Heart left ventricle (tissue), 16 donors: ENCODE measurements around the gene ANKRD63. TPM values are rescaled to one million over a fixed set of nuclear protein-coding genes. Genes with fewer than 3 reads are reported as not detected.

Source experiments
- ATAC-seq, 4 donors: fragments of 200-7000 bp; cut with Tn5 transposase; one replicate each; pipeline ENCODE4 v1.9.1; 2020 to 2022; ENCODE audit warnings: moderate library complexity in 4 of 4, mild to moderate bottlenecking in 3 of 4, moderate number of reproducible peaks in 1 of 4
- DNase-seq, 5 donors: peaks; one replicate each; pipeline ENCODE4 v3.0.0-alpha.2; 2020
- H3K27ac ChIP-seq, 12 donors: fragments of 200-600 bp; sonication (generic) in 4 of 12; one replicate each; pipeline versions ENCODE4 v1.5.0 to v1.8.0; 2016 to 2022; ENCODE audit warnings: mild to moderate bottlenecking in 2 of 12
- H3K27me3 ChIP-seq, 9 donors: fragments of 200-600 bp; sonication (generic) in 2 of 9; one replicate each; pipeline versions ENCODE4 v1.5.1 to v1.8.0; 2016 to 2022; ENCODE audit warnings: mild to moderate bottlenecking in 3 of 9
- H3K36me3 ChIP-seq, 9 donors: fragments of 200-600 bp; sonication (generic) in 2 of 9; one replicate each; pipeline versions ENCODE4 v1.5.0 to v1.8.0; 2018 to 2022; ENCODE audit warnings: mild to moderate bottlenecking in 2 of 9
- H3K4me1 ChIP-seq, 12 donors: fragments of 200-600 bp; sonication (generic) in 4 of 12; one replicate each; pipeline versions ENCODE4 v1.5.0 to v1.8.0; 2016 to 2022; ENCODE audit warnings: mild to moderate bottlenecking in 3 of 12
- H3K4me3 ChIP-seq, 12 donors: fragments of 200-600 bp; sonication (generic) in 4 of 12; one replicate each; pipeline versions ENCODE4 v1.5.0 to v1.8.0; 2017 to 2022; ENCODE audit warnings: mild to moderate bottlenecking in 9 of 12, moderate library complexity in 4 of 12
- H3K9me3 ChIP-seq, 12 donors: fragments of 200-600 bp; sonication (generic) in 4 of 12; one replicate each; pipeline versions ENCODE4 v1.5.0 to v1.8.0; 2016 to 2022; ENCODE audit warnings: mild to moderate bottlenecking in 1 of 12
- CTCF ChIP-seq, 12 donors: fragments of 200-600 bp; sonication (generic) in 4 of 12; IDR thresholded peaks; one replicate each; pipeline versions ENCODE4 v1.5.0 to v1.8.0; 2018 to 2022; ENCODE audit warnings: antibody characterized with exemption in 12 of 12, mild to moderate bottlenecking in 5 of 12
- POLR2A ChIP-seq, 2 donors: fragments of 450-650 bp; IDR thresholded peaks; one replicate each; pipeline ENCODE4 v1.6.1; 2017; ENCODE audit warnings: antibody characterized with exemption in 2 of 2, mild to moderate bottlenecking in 2 of 2, moderate library complexity in 2 of 2
- WGBS, 4 donors: extraction: QIAGEN DNeasy Blood & Tissue Kit in 2 of 4; methylation state at CpG; one replicate each; pipeline versions ENCODE4 v1.1.5 to v1.1.7; 2013 to 2018; 5-methylcytosine and 5-hydroxymethylcytosine counted together
- intact Hi-C, 10 donors: fragments of 100-400 bp; cut with DNase I; formaldehyde crosslinking; loops; one replicate each; pipeline versions ENCODE4 v1.11.1 to v1.14.2; 2022
- polyA plus RNA-seq, 2 donors: library from polyadenylated mRNA; stranded (reverse); fragments of 200-250 nt; gene quantifications; one replicate each; pipeline ENCODE4 v1.2.3, GENCODE V29; 2013
- total RNA-seq, 9 donors: library from RNA; depleted of rRNA in 2 of 9; stranded (reverse); fragments of >200 nt in 2 of 9; fragmentation: NEBNext Ultra II Directional in 3 of 9; extraction: Animal tissue kit (Norgen Biotek cat#: 25700) in 3 of 9; gene quantifications; one replicate each; pipeline versions ENCODE4 v1.1.0 to v1.2.4, GENCODE V29; 2016 to 2023
- donor health status: ischemic (EF 13 %, LVEDD 7.1; RV severe dilation, severe dysfunction).
- donor health status: healthy with polysubstance abuse.
- donor health status: DM: no; HTN: yes; CAD: no.
- donor health status: DM: no; HTN: no; CAD: no.
- donor health status: ischemic (EF 25% LVEDD 6.9; RV normal size, moderate dysfunction).
- donor health status: ischemic (EF 25% LVEDD 5.7; RV mildly dilated, moderate dysfunction).
- donor health status: healthy.
- donor health status: DM: yes; HTN: yes; CAD: no.
- donor health status: ischemic (EF 35%, LVEDD 5.7; RV mildly dilated, moderate dysfunction).
- donor health status: nonischemic (EF 11% LVEDD 7.7; RV severe dilation, severe dysfunction).
- donor health status: DM: yes; HTN: yes; CAD: no.
- donor health status: PGD.
- donor health status: ischemic (EF 29% LVEDD 5.4; RV normal size, mild dysfunction).
- donor health status: nonischemic (EF 23%, LVEDD 6.1; RV moderate dilation, normal function).

ANKRD63 gene
- total and polyA plus RNA-seq, 11 donors, result 0.27 to 0.57 (median 0.45) TPM; not detected in 6

DNA sequence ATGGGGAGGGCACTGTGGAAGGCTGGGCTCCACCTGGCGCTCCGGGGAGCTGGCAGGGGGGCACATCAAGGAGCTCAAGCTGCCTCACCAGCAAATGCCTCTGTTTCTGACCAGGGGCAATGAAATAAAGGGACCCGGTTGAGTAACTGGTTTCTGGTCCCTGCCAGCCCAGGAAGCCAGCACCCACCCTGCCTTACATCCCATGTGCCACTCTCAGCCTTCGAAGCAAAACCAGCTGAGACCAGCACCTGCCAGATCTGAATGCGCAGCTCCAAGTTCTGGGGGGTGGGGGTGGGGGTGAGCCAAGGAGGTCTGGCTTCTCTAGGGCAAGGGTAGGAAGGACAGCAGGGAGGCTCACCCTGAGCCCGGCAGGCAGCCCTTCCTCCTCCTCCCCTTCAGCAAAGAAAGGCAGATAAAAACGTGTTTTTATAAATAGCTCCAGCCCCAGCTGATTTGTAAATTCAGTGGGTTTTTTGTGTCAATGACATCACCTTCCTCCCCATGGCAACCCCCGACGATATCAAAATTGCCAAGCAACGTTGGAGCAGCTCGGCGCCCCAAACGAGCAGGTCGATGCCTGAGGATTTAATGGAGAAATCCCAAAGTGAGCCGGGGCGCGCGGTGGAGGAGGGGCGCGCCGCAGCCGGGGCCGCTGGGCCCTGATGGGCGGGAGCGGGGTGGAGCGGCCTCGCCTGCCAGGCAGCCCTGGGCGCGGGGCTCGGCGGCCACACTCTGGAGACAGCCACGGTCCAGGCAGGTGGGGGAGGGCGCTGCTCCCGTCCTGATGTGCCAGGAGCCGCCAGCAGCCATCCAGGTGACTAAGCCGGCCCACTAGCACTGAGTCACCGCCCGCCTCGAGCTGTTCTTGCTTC lies 44.1 kb downstream of the ANKRD63 start, which contains the start of gene PAK6:
TSS of gene PAK6 (plus strand) at position 532 of the 872 bp plus-strand sequence. CDS start 25,723 bp downstream, outside the sequence.
- Histone ChIP-seq H3K27ac (no peak within 1 kb of the TSS), H3K9me3 (no peaks in the 10 kb centered on the region), H3K4me1 (peaks cover 0 to 30% (median 3%) of the 10 kb centered on the region in 12 donors), H3K4me3 (peak within 1 kb of the TSS in 11 of 12 donors; percentile 10 to 49 (median 40)), H3K36me3 (no peaks in the 10 kb centered on the region), H3K27me3 (peaks cover 0 to 19% (median 0%) of the 10 kb centered on the region in 9 donors)
- intact Hi-C loops, result loop anchor here in 1 of 10 donors (10.0 kb wide), 1 partner anchor 76 kb away; no protein-coding TSS in a partner anchor
- TF ChIP-seq POLR2A (IDR thresholded peaks at IDR 0.05), result no peak
- no peak for TF ChIP-seq CTCF (IDR thresholded peaks at IDR 0.05)
- no peak for DNase-seq
- ATAC-seq, result peak; percentile 5 to 76 (median 55)
- WGBS, 4 donors, result 4 to 7% (median 6%) methylated on average over 36 to 39 of the region's 39 CpGs

GRCh38 chr15:40235201-40235885 lies 47.5 kb downstream of the ANKRD63 start:
- intact Hi-C loops, result loop anchor here in 1 of 10 donors (10.0 kb wide), 1 partner anchor 79 kb away; no protein-coding TSS in a partner anchor
- 84 to 89% (median 86%) methylated on average over 4 of the region's 4 CpGs for WGBS, 4 donors
- H3K9me3 ChIP-seq, result no peaks in the 10 kb centered on the region
- H3K27me3 ChIP-seq, result peaks cover 0 to 19% (median 0%) of the 10 kb centered on the region in 9 donors
- H3K36me3 ChIP-seq, result no peaks in the 10 kb centered on the region
- H3K27ac ChIP-seq, result peak overlapping the region in 2 of 12 donors; percentile 13 to 65
- DNase-seq (no peak), ATAC-seq (no peak)
- TF ChIP-seq CTCF (IDR thresholded peaks at IDR 0.05) (no peak), POLR2A (IDR thresholded peaks at IDR 0.05) (no peak)
- no peak overlapping the region for H3K4me3 ChIP-seq
- peaks cover 0 to 39% (median 3%) of the 10 kb centered on the region in 12 donors for H3K4me1 ChIP-seq

DNA sequence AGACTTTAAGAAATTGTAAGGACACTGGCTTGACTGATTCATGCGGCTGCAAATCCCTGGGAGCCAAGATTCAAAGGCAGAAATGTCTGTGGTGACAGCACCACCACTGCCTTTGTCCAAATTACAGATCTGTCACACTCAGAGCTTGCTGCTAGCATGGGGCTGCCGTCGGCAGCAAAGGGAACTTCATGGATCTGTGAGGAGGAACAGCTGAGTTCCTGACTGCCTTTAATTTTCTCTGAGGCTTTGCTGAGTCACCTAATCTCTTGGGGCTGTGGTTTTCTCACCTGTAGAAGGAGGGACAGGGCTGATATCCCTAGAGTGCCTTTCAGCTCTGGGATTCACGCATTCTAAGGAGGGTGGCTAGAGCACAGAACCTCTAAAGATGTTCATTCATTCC lies 48.1 kb downstream of the ANKRD63 start:
- Histone ChIP-seq H3K27ac (peak overlapping the region in 2 of 12 donors; percentile 13 to 65), H3K4me1 (peaks cover 0 to 39% (median 3%) of the 10 kb centered on the region in 12 donors), H3K9me3 (no peaks in the 10 kb centered on the region), H3K36me3 (no peaks in the 10 kb centered on the region), H3K27me3 (peaks cover 0 to 16% (median 0%) of the 10 kb centered on the region in 9 donors), H3K4me3 (no peak overlapping the region)
- 75 to 79% (median 76%) methylated on average over 3 to 4 of the region's 4 CpGs for WGBS, 4 donors
- no peak for DNase-seq
- ATAC-seq, result no peak
- TF ChIP-seq POLR2A (IDR thresholded peaks at IDR 0.05), result no peak
- TF ChIP-seq CTCF (IDR thresholded peaks at IDR 0.05), result no peak
- intact Hi-C loops, result loop anchor here in 1 of 10 donors (10.0 kb wide), 1 partner anchor 80 kb away; no protein-coding TSS in a partner anchor
